Measurements from ENCODE around the gene KRTAP2-1. TPM values are rescaled to one million over a fixed set of nuclear protein-coding genes. Genes with fewer than 3 reads are reported as not detected.

The KRTAP2-1 gene
- total and polyA plus RNA-seq, 2 of the 8 experiments (the other 6 are each of a cell fraction or from before 2014, with no cell fraction given): not detected

GRCh38 chr17:41012326-41013120 is 34.6 kb downstream of the KRTAP2-1 start (continued):
- TF ChIP-seq CHD7 (IDR thresholded peaks at IDR 0.05; ENCODE audit: insufficient replicate concordance, low read length): no peak
- no peak for TF ChIP-seq SAP30 (IDR thresholded peaks at IDR 0.05; ENCODE audit: insufficient read depth, insufficient replicate concordance, low read length)
- no peak for TF ChIP-seq POU5F1 (IDR thresholded peaks at IDR 0.05; ENCODE audit: low read depth, low read length)

Data from H1 (cell line).